Calu3 (cell line): ENCODE measurements around the gene THADA. TPM values are rescaled to one million over a fixed set of nuclear protein-coding genes. Genes with fewer than 3 reads are reported as not detected.

Experiments
- BruUV-seq: library from RNA; stranded (reverse); fragments of 400-500 nt; replicated peaks from 2 replicates; lab custom pipeline; 2021; lab: Mats Ljungman, UMichigan
- CTCF ChIA-PET: fragments of 300-600 bp; sonication (Branson Sonifier 250); formaldehyde crosslinking; loops from one replicate; lab custom pipeline; 2022; ENCODE audit warnings: antibody characterized with exemption; lab: Charles Lee
- DNase-seq: peaks from one replicate; pipeline ENCODE4 v3.0.0; 2022
- H3K27ac Mint-ChIP-seq: one replicate; pipeline ENCODE4 v1.8.0; 2022; ENCODE audit warnings: mixed read lengths; ENCODE audit not compliant: unreplicated experiment
- H3K27me3 Mint-ChIP-seq: one replicate; pipeline ENCODE4 v1.8.0; 2022; ENCODE audit warnings: mixed read lengths; ENCODE audit not compliant: unreplicated experiment
- H3K36me3 Mint-ChIP-seq: one replicate; pipeline ENCODE4 v1.8.0; 2022; ENCODE audit warnings: mild to moderate bottlenecking, moderate library complexity, mixed read lengths; ENCODE audit not compliant: insufficient read depth, unreplicated experiment
- H3K4me1 Mint-ChIP-seq: one replicate; pipeline ENCODE4 v1.8.0; 2022; ENCODE audit warnings: mild to moderate bottlenecking, low read depth, mixed read lengths; ENCODE audit not compliant: unreplicated experiment
- H3K4me3 Mint-ChIP-seq: one replicate; pipeline ENCODE4 v1.8.0; 2022; ENCODE audit warnings: mild to moderate bottlenecking, low read depth, moderate library complexity, mixed read lengths; ENCODE audit not compliant: unreplicated experiment
- H3K9me3 Mint-ChIP-seq: one replicate; pipeline ENCODE4 v1.8.0; 2022; ENCODE audit warnings: low read depth, mixed read lengths; ENCODE audit not compliant: unreplicated experiment
- intact Hi-C: fragments of 100-400 bp; cut with micrococcal nuclease; formaldehyde crosslinking; loops from one replicate; pipeline ENCODE4 v1.10.0; 2022; ENCODE audit not compliant: unreplicated experiment
- total RNA-seq: library from RNA; stranded (reverse); gene quantifications from 2 replicates; pipeline ENCODE4 v1.2.3, GENCODE V29; 2022
- TF ChIP-seq, protein P1 (sequence below): fragments of 200-600 bp; IDR thresholded peaks from one replicate; pipeline ENCODE4 v1.8.0; 2022; ENCODE audit warnings: antibody characterized with exemption; ENCODE audit not compliant: unreplicated experiment

THADA gene
- total RNA-seq, 1 experiment from 2014 or later = 35.5 TPM

DNA sequence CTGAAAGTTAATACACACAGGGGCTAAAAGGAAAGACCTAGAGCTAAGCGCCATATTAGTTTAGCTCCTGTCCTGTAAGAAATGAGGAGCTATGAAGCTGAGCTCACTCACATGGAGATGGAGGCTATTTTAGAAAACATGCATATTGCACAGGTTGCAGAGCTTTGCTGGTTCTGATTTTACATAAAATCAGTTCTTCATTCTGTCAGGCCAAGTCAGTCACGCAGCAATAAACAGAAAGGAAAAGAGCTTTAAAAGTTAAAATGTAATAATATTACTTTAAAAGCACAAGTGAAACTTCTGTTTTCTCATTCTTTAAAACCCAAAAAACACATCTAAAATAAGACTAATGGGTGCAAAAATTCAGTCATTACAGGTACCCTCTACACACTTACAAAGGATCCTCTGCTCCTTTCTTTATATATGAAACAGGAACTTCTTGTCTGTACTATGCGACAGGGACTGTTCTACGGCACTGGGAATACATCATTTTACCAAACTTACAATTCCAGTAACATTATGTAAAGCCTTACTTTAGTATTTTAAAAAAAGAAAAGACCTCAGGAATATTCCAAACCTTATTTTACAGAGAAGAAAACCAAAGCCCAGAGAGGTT lies 113.8 kb downstream of the THADA start:
- H3K4me1 Mint-ChIP-seq = peaks cover 26% of the 10 kb centered on the region

DNA sequence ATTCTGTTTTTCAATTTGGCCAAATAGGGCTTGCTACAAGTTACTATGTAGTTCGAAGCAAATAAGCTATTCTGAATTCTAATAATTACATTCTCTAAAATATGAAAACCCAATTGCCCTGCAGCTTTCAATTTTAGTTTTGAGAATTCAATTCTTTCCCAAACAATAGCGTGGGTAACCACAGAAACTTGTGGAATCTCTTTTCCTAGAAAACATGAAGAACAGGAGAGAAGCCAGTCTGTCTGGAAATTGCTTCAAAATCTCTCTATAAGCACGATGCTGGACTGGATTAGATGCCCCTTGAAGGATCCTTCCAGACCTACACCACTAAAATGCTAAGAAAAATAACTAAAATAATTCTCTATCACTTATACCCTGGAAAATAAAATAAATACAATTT lies 115.0 kb downstream of the THADA start:
- H3K4me1 Mint-ChIP-seq = peaks cover 26% of the 10 kb centered on the region
- intact Hi-C loops = loop anchor here (5.0 to 10.0 kb wide), 3 partner anchors 179 to 626 kb away; no protein-coding TSS in a partner anchor
- H3K9me3 Mint-ChIP-seq = no peaks in the 10 kb centered on the region
- BruUV-seq = no TSS peak
- no peak overlapping the region for H3K4me3 Mint-ChIP-seq
- no peak for DNase-seq
- no peak overlapping the region for H3K27ac Mint-ChIP-seq
- TF ChIP-seq, protein P1, sequence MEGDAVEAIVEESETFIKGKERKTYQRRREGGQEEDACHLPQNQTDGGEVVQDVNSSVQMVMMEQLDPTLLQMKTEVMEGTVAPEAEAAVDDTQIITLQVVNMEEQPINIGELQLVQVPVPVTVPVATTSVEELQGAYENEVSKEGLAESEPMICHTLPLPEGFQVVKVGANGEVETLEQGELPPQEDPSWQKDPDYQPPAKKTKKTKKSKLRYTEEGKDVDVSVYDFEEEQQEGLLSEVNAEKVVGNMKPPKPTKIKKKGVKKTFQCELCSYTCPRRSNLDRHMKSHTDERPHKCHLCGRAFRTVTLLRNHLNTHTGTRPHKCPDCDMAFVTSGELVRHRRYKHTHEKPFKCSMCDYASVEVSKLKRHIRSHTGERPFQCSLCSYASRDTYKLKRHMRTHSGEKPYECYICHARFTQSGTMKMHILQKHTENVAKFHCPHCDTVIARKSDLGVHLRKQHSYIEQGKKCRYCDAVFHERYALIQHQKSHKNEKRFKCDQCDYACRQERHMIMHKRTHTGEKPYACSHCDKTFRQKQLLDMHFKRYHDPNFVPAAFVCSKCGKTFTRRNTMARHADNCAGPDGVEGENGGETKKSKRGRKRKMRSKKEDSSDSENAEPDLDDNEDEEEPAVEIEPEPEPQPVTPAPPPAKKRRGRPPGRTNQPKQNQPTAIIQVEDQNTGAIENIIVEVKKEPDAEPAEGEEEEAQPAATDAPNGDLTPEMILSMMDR = no peak
- H3K27me3 Mint-ChIP-seq = no peaks in the 10 kb centered on the region
- CTCF ChIA-PET = interaction anchor here (0.6 kb wide), 1 partner anchor 175 kb away, joined by 3 read pairs; no protein-coding TSS in a partner anchor
- no peaks in the 10 kb centered on the region for H3K36me3 Mint-ChIP-seq

More for the DNA sequence above, 113.8 kb downstream of the THADA start:
- H3K9me3 Mint-ChIP-seq = no peaks in the 10 kb centered on the region
- no peaks in the 10 kb centered on the region for H3K36me3 Mint-ChIP-seq
- DNase-seq = no peak
- TF ChIP-seq, protein P1 = no peak
- BruUV-seq = no TSS peak
- H3K27me3 Mint-ChIP-seq = no peaks in the 10 kb centered on the region
- CTCF ChIA-PET = no interaction called here
- H3K27ac Mint-ChIP-seq = no peak overlapping the region
- intact Hi-C loops = loop anchor here (5.0 to 10.0 kb wide), 3 partner anchors 180 to 627 kb away; no protein-coding TSS in a partner anchor
- no peak overlapping the region for H3K4me3 Mint-ChIP-seq

DNA sequence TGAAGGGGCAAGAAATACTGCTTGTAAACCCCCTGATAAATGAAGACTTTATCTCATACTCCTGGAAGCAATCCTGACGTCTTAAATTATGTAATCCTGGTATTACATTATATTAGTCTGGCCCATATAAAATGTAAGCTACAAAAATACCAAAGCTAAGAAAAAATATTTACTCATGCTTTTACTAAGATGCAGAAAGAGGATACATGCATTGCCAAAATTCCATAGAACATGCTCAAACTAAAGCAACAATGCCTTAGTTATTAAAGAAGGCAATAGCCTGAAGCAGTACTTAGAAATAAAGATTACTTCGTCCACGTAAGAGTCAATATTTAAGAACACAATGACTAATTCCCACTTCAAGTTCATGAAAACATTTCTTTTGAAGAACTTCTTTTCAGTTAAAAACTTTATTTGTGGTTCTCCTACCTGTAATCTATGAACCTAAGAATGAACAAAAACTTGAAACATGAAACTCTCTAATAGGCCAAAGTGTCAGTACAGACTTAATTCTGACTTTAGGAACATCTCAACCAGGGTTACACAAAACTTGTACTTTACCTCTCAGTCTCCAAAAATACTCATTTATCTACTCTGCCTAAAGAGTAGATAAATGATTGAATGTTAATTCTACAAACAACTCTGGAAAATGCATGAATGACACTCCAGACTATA lies 117.3 kb downstream of the THADA start:
- Mint-ChIP-seq H3K27me3 (no peaks in the 10 kb centered on the region), H3K9me3 (no peaks in the 10 kb centered on the region), H3K36me3 (no peaks in the 10 kb centered on the region), H3K27ac (no peak overlapping the region), H3K4me3 (no peak overlapping the region), H3K4me1 (peaks cover 26% of the 10 kb centered on the region)
- BruUV-seq = no TSS peak
- DNase-seq = no peak
- TF ChIP-seq, protein P1 = no peak
- intact Hi-C loops = no loop called here
- CTCF ChIA-PET = no interaction called here

DNA sequence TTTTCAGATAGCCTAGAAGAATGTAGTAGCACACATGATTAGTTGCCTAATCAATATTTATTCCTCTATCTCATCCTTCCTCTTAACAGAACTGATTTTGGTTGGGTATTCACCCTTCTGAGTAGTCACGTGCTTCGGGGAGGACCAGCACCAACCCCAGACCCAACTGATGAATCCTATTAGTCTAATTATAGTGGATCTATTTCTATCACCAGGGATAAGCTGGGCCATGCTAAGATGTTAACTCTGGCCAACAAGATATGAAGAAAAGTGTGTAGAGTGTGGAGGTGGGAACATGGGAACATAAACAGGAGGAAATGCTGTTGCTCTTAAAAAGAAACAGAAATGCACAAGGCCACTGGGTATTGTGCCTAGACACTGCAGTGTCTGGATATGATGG lies 119.9 kb downstream of the THADA start:
- Mint-ChIP-seq H3K4me1 (no peaks in the 10 kb centered on the region), H3K9me3 (no peaks in the 10 kb centered on the region), H3K4me3 (no peak overlapping the region), H3K36me3 (no peaks in the 10 kb centered on the region), H3K27ac (no peak overlapping the region), H3K27me3 (no peaks in the 10 kb centered on the region)
- intact Hi-C loops = no loop called here
- no TSS peak for BruUV-seq
- CTCF ChIA-PET = no interaction called here
- no peak for DNase-seq
- TF ChIP-seq, protein P1 = no peak
